HS-5 (cell line): ENCODE measurements around the gene GCNT1.
"Not testable (repeated sequence)": the region's sequence is repeated elsewhere in the genome, so short reads cannot be mapped to it uniquely, and the experiment has no call there.

ENCODE experiments used
- DNase-seq: peaks from one replicate; pipeline ENCODE4 v3.0.0-alpha.2; 2012; ENCODE audit warnings: low read depth

The GCNT1 gene

GRCh38 chr9:76458903-76459693, at the start of gene GCNT1:
Gene GCNT1, plus strand, starts transcription at chr9:76459182. Its CDS starts 43,200 bp downstream, at chr9:76502382.
- DNase-seq, result no peak

GRCh38 chr9:76412638-76413037, 46.3 kb upstream of the GCNT1 start:
- DNase-seq, result no peak

GRCh38 chr9:76413658-76414057, 45.3 kb upstream of the GCNT1 start:
- DNase-seq, result no peak

- DNase-seq, result no peak
These were observed 44.3 kb upstream of the GCNT1 start for GRCh38 chr9:76414661-76415060.

- no peak for DNase-seq
These were observed 43.8 kb upstream of the GCNT1 start for GRCh38 chr9:76415154-76415553.

- no peak for DNase-seq
These were observed 43.3 kb upstream of the GCNT1 start for GRCh38 chr9:76415731-76416130.

- no peak for DNase-seq
These were observed 41.6 kb upstream of the GCNT1 start for GRCh38 chr9:76417394-76417793.

- no peak for DNase-seq
These were observed 39.1 kb upstream of the GCNT1 start for GRCh38 chr9:76419782-76420380.

- no peak for DNase-seq
These were observed 35.5 kb upstream of the GCNT1 start for GRCh38 chr9:76423216-76424177.

GRCh38 chr9:76424491-76424890, 34.5 kb upstream of the GCNT1 start:
- DNase-seq, result no peak

- DNase-seq, result no peak
These were observed 33.1 kb upstream of the GCNT1 start for GRCh38 chr9:76425677-76426453.

- no peak for DNase-seq
These were observed 32.1 kb upstream of the GCNT1 start for GRCh38 chr9:76426807-76427419.

GRCh38 chr9:76431601-76432000, 27.4 kb upstream of the GCNT1 start:
- DNase-seq, result no peak

- no peak for DNase-seq
These were observed 25.6 kb upstream of the GCNT1 start for GRCh38 chr9:76433406-76433805.

- no peak for DNase-seq
These were observed 25.1 kb upstream of the GCNT1 start for GRCh38 chr9:76433836-76434235.

- not testable (repeated sequence) for DNase-seq
These were observed 24.1 kb upstream of the GCNT1 start for GRCh38 chr9:76434897-76435296.

GRCh38 chr9:76437017-76437699, 21.8 kb upstream of the GCNT1 start:
- not testable (repeated sequence) for DNase-seq

- no peak for DNase-seq
These were observed 20.0 kb upstream of the GCNT1 start for GRCh38 chr9:76438841-76439588.

- DNase-seq, result no peak
These were observed 17.2 kb upstream of the GCNT1 start for GRCh38 chr9:76441551-76442322.
